Endothelial cell of umbilical vein (primary cell): Measurements from ENCODE around the gene TNIK.

Source experiments
- CTCF ChIP-seq, 2 donors: IDR thresholded peaks; 1 replicate in 1 of 2; 2 replicates in 1 of 2; pipeline ENCODE4 v1.5.1; 2011; ENCODE audit warnings: low read length in 2 of 2, mild to moderate bottlenecking in 2 of 2, moderate library complexity in 2 of 2, control low read depth in 1 of 2, inconsistent platforms in 1 of 2, low read depth in 1 of 2; ENCODE audit not compliant: insufficient read depth in 1 of 2; ENCODE audit errors: extremely low read depth in 1 of 2
- EZH2 ChIP-seq: IDR thresholded peaks from 2 replicates; pipeline ENCODE4 v1.6.1; 2012; ENCODE audit warnings: borderline replicate concordance, low read depth, mild to moderate bottlenecking, moderate library complexity, low read length, inconsistent platforms; ENCODE audit not compliant: severe bottlenecking
- POLR2A ChIP-seq: IDR thresholded peaks from 2 replicates; pipeline ENCODE4 v1.6.1; 2012; ENCODE audit warnings: low read depth, mild to moderate bottlenecking, control low read depth, low read length
- TF ChIP-seq, protein P1 (sequence below): IDR thresholded peaks from 2 replicates; pipeline ENCODE4 v1.6.1; 2011; ENCODE audit not compliant: insufficient read depth, insufficient read length

GRCh38 chr3:171184372-171184771 lies 275.8 kb downstream of the TNIK start:
- TF ChIP-seq CTCF (IDR thresholded peaks at IDR 0.05; ENCODE audit: extremely low read depth in 1 of 2, insufficient read depth in 1 of 2, low read depth in 1 of 2, low read length in 2 of 2) (no peak), POLR2A (no peak), EZH2 (no peak)
- TF ChIP-seq, protein P1, sequence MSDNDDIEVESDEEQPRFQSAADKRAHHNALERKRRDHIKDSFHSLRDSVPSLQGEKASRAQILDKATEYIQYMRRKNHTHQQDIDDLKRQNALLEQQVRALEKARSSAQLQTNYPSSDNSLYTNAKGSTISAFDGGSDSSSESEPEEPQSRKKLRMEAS, result no peak
